A673 (cell line): ENCODE results near the gene DLEC1. TPM values are rescaled to one million over a fixed set of nuclear protein-coding genes. Genes with fewer than 3 reads are reported as not detected.

Source experiments
- BruUV-seq: library from RNA; stranded (reverse); fragments of 400-500 nt; replicated peaks from 2 replicates; lab custom pipeline; 2021; lab: Mats Ljungman, UMichigan
- CTCF ChIA-PET: fragments of 300-600 bp; sonication (Branson Sonifier 250); formaldehyde crosslinking; loops from one replicate; lab custom pipeline; 2022; ENCODE audit warnings: antibody characterized with exemption; lab: Charles Lee
- POLR2A ChIA-PET: fragments of 300-600 bp; sonication (Branson Sonifier 250); formaldehyde crosslinking; loops from one replicate; lab custom pipeline; 2022; ENCODE audit warnings: antibody characterized with exemption; ENCODE audit not compliant: low non-redundant PET; lab: Charles Lee
- DNase-seq: peaks from one replicate; pipeline ENCODE4 v3.0.0-alpha.2; 2015; ENCODE audit warnings: low spot score
- H3K27ac ChIP-seq: fragments of 200-600 bp; sonication (generic); 2 replicates; pipeline ENCODE4 v1.5.1; 2016; ENCODE audit warnings: mixed run types, low read depth, mild to moderate bottlenecking, mixed read lengths, antibody characterized with exemption, low read length; ENCODE audit not compliant: poor library complexity, severe bottlenecking
- H3K27me3 ChIP-seq: fragments of 200-600 bp; sonication (generic); replicated peaks from 2 replicates; pipeline ENCODE4 v1.6.1; 2017; ENCODE audit warnings: mixed run types, low read depth, mild to moderate bottlenecking, mixed read lengths, antibody characterized with exemption, low read length; ENCODE audit not compliant: insufficient read depth, poor library complexity
- H3K36me3 ChIP-seq: fragments of 200-600 bp; sonication (generic); 2 replicates; pipeline ENCODE4 v1.6.1; 2016; ENCODE audit warnings: mixed run types, mild to moderate bottlenecking, mixed read lengths, antibody characterized with exemption, low read length; ENCODE audit not compliant: insufficient read depth, poor library complexity, severe bottlenecking
- H3K4me1 ChIP-seq: fragments of 200-600 bp; sonication (generic); 2 replicates; pipeline ENCODE4 v1.6.1; 2017; ENCODE audit warnings: mixed run types, mild to moderate bottlenecking, mixed read lengths, antibody characterized with exemption, low read length; ENCODE audit not compliant: insufficient read depth, poor library complexity, severe bottlenecking
- H3K4me3 ChIP-seq: fragments of 200-600 bp; sonication (generic); 2 replicates; pipeline ENCODE4 v1.5.1; 2016; ENCODE audit warnings: low read depth, mixed run types, mild to moderate bottlenecking, mixed read lengths, low read length; ENCODE audit not compliant: poor library complexity, severe bottlenecking
- H3K9me3 ChIP-seq: fragments of 200-600 bp; sonication (generic); 2 replicates; pipeline ENCODE4 v1.6.1; 2016; ENCODE audit warnings: mixed run types, low read depth, mild to moderate bottlenecking, mixed read lengths, antibody characterized with exemption, low read length; ENCODE audit not compliant: poor library complexity, severe bottlenecking
- CTCF ChIP-seq: fragments of 300-800, 200-600 bp; sonication (generic); conservative IDR thresholded peaks from 2 replicates; pipeline ENCODE4 v1.5.1; 2017; ENCODE audit warnings: low read depth, mild to moderate bottlenecking, antibody characterized with exemption, low read length, moderate library complexity, mixed read lengths
- EZH2 ChIP-seq: fragments of 200-600 bp; sonication (generic); IDR thresholded peaks from 2 replicates; pipeline ENCODE4 v1.6.1; 2017; ENCODE audit warnings: borderline replicate concordance, low read depth, mild to moderate bottlenecking, mixed read lengths, antibody characterized with exemption, low read length; ENCODE audit not compliant: poor library complexity, severe bottlenecking
- intact Hi-C: fragments of 100-400 bp; cut with micrococcal nuclease; formaldehyde crosslinking; loops from one replicate; pipeline ENCODE4 v1.10.0; 2022; ENCODE audit not compliant: unreplicated experiment
- total RNA-seq: library from RNA; stranded (reverse); gene quantifications from 2 replicates; pipeline ENCODE4 v1.2.3, GENCODE V29; 2021

DLEC1 gene
- total RNA-seq, 1 experiment from 2014 or later, result not detected

- intact Hi-C loops, result no loop called here
- BruUV-seq, result no TSS peak
Measured at GRCh38 chr3:38164952-38165721, 126.1 kb downstream of the DLEC1 start, which contains the start of gene OXSR1. Gene OXSR1, plus strand, starts transcription at chr3:38165537. Its CDS starts 340 bp downstream, at chr3:38165877.

GRCh38 chr3:38165722-38166387 is 126.8 kb downstream of the DLEC1 start:
- H3K4me1 ChIP-seq, result peaks cover 6% of the 10 kb centered on the region
- ChIA-PET CTCF (no interaction called here), POLR2A (no interaction called here)
- H3K27me3 ChIP-seq, result no peaks in the 10 kb centered on the region
- intact Hi-C loops, result no loop called here
- H3K9me3 ChIP-seq, result no peaks in the 10 kb centered on the region
- no TSS peak for BruUV-seq
- no peaks in the 10 kb centered on the region for H3K36me3 ChIP-seq
- TF ChIP-seq EZH2 (no peak), CTCF (no peak)
- peak; percentile 4 for DNase-seq
- H3K4me3 ChIP-seq, result peak overlapping the region; percentile 78
- peak overlapping the region; percentile 98 for H3K27ac ChIP-seq

More at GRCh38 chr3:38164952-38165721, 126.1 kb downstream of the DLEC1 start, which contains the start of gene OXSR1:
- no peaks in the 10 kb centered on the region for H3K9me3 ChIP-seq
- peak within 1 kb of the TSS; percentile 98 for H3K27ac ChIP-seq
- no peak for TF ChIP-seq CTCF
- no peak for TF ChIP-seq EZH2
- peak within 1 kb of the TSS; percentile 78 for H3K4me3 ChIP-seq
- no peaks in the 10 kb centered on the region for H3K36me3 ChIP-seq
- DNase-seq, result peak; percentile 97
- POLR2A ChIA-PET, result no interaction called here
- CTCF ChIA-PET, result interaction anchor here (0.5 kb wide), 1 partner anchor 102 kb away, joined by 7 read pairs; no protein-coding TSS in a partner anchor
- H3K27me3 ChIP-seq, result no peaks in the 10 kb centered on the region
- H3K4me1 ChIP-seq, result peaks cover 6% of the 10 kb centered on the region

GRCh38 chr3:38167591-38167990 is 128.6 kb downstream of the DLEC1 start:
- peak overlapping the region; percentile 57 for H3K27ac ChIP-seq

More at GRCh38 chr3:38167591-38167990, 128.6 kb downstream of the DLEC1 start:
- Histone ChIP-seq H3K36me3 (no peaks in the 10 kb centered on the region), H3K4me1 (peaks cover 6% of the 10 kb centered on the region), H3K9me3 (no peaks in the 10 kb centered on the region), H3K27me3 (no peaks in the 10 kb centered on the region), H3K4me3 (no peak overlapping the region)
- ChIA-PET POLR2A (no interaction called here), CTCF (no interaction called here)
- intact Hi-C loops, result no loop called here
- TF ChIP-seq EZH2 (no peak), CTCF (no peak)
- no TSS peak for BruUV-seq
- DNase-seq, result no peak
